ENCODE measurements around the gene IL22. TPM values are rescaled to one million over a fixed set of nuclear protein-coding genes. Genes with fewer than 3 reads are reported as not detected.
A peak's percentile ranks its signal among the peaks of the same experiment; 100 is the strongest.
"Not testable (repeated sequence)": the region's sequence is repeated elsewhere in the genome, so short reads cannot be mapped to it uniquely, and the experiment has no call there.

The IL22 gene
- total RNA-seq, 1 donor from 2014 or later = not detected

- TF ChIP-seq, protein P1, sequence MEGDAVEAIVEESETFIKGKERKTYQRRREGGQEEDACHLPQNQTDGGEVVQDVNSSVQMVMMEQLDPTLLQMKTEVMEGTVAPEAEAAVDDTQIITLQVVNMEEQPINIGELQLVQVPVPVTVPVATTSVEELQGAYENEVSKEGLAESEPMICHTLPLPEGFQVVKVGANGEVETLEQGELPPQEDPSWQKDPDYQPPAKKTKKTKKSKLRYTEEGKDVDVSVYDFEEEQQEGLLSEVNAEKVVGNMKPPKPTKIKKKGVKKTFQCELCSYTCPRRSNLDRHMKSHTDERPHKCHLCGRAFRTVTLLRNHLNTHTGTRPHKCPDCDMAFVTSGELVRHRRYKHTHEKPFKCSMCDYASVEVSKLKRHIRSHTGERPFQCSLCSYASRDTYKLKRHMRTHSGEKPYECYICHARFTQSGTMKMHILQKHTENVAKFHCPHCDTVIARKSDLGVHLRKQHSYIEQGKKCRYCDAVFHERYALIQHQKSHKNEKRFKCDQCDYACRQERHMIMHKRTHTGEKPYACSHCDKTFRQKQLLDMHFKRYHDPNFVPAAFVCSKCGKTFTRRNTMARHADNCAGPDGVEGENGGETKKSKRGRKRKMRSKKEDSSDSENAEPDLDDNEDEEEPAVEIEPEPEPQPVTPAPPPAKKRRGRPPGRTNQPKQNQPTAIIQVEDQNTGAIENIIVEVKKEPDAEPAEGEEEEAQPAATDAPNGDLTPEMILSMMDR (IDR thresholded peaks at IDR 0.05; ENCODE audit: unreplicated experiment) = no peak
- H3K27ac Mint-ChIP-seq = no peak overlapping the region
- peaks cover 21% of the 10 kb centered on the region for H3K27me3 Mint-ChIP-seq (ENCODE audit: low read depth)
- H3K4me3 Mint-ChIP-seq = peak overlapping the region; percentile 46
- DNase-seq (ENCODE audit: low spot score in 2 of 2, unreplicated experiment in 2 of 2) = no peak
- peaks cover 17% of the 10 kb centered on the region for H3K4me1 Mint-ChIP-seq
- peaks cover 7% of the 10 kb centered on the region for H3K9me3 Mint-ChIP-seq
- H3K36me3 Mint-ChIP-seq = no peaks in the 10 kb centered on the region
These were observed 31.1 kb downstream of the IL22 start for GRCh38 chr12:68222326-68222725.

GRCh38 chr12:68221497-68221896 is 31.9 kb downstream of the IL22 start:
- Mint-ChIP-seq H3K4me1 (peaks cover 17% of the 10 kb centered on the region), H3K27ac (no peak overlapping the region), H3K27me3 (ENCODE audit: low read depth) (peaks cover 23% of the 10 kb centered on the region), H3K4me3 (no peak overlapping the region), H3K9me3 (peaks cover 4% of the 10 kb centered on the region), H3K36me3 (no peaks in the 10 kb centered on the region)
- no peak for DNase-seq (ENCODE audit: low spot score in 2 of 2, unreplicated experiment in 2 of 2)
- TF ChIP-seq, protein P1 (IDR thresholded peaks at IDR 0.05; ENCODE audit: unreplicated experiment) = no peak

GRCh38 chr12:68210875-68211274 is 42.5 kb downstream of the IL22 start:
- Mint-ChIP-seq H3K27me3 (ENCODE audit: low read depth) (no peaks in the 10 kb centered on the region), H3K4me3 (no peak overlapping the region)

DNA sequence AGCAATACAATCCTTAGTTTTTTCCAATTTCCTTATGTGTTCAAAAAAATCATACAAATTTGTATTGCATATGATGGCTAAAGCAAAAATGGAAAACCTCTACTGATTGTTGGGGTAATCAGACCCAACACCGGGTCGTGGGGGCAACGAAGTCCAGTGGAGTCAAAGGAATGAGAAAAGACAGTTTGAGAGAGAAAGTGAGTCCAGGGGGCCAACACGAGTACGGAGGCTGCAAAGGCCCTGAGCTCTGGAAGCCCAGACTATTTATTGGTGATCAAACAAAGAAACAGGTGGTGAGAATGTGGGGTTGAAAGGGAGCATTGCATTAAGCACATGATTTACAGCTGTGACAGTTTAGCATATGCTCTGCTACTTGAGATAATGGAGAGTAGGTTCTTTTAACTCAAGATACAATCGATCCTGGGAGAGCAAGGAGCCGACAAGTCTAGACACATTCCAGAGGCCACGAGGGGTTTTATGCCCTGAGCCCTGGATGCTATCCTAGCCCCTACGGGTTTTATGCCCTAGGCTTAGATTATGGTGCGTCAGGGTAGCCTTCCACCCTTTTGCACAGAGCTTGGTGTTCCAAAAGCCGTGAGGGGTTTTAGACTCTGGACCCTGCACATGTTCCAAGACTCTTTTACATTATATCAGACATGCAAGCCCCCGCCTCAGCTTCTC is 44.2 kb downstream of the IL22 start:
- not testable (repeated sequence) for H3K27me3 Mint-ChIP-seq (ENCODE audit: low read depth); DNase-seq (ENCODE audit: low spot score in 2 of 2, unreplicated experiment in 2 of 2); H3K4me3 Mint-ChIP-seq
- peaks cover 41% of the 10 kb centered on the region for H3K4me1 Mint-ChIP-seq
- H3K27ac Mint-ChIP-seq = peak overlapping the region; percentile 18
- peaks cover 32% of the 10 kb centered on the region for H3K9me3 Mint-ChIP-seq
- peaks cover 14% of the 10 kb centered on the region for H3K36me3 Mint-ChIP-seq

More at GRCh38 chr12:68210875-68211274, 42.5 kb downstream of the IL22 start:
- Mint-ChIP-seq H3K36me3 (peaks cover 14% of the 10 kb centered on the region), H3K9me3 (peaks cover 39% of the 10 kb centered on the region), H3K27ac (peak overlapping the region; percentile 43), H3K4me1 (peaks cover 27% of the 10 kb centered on the region)
- DNase-seq (ENCODE audit: low spot score in 2 of 2, unreplicated experiment in 2 of 2) = no peak
- TF ChIP-seq, protein P1 (IDR thresholded peaks at IDR 0.05; ENCODE audit: unreplicated experiment) = no peak

GRCh38 chr12:68207276-68207675 is 46.1 kb downstream of the IL22 start:
- H3K27me3 Mint-ChIP-seq (ENCODE audit: low read depth) = no peaks in the 10 kb centered on the region

DNA sequence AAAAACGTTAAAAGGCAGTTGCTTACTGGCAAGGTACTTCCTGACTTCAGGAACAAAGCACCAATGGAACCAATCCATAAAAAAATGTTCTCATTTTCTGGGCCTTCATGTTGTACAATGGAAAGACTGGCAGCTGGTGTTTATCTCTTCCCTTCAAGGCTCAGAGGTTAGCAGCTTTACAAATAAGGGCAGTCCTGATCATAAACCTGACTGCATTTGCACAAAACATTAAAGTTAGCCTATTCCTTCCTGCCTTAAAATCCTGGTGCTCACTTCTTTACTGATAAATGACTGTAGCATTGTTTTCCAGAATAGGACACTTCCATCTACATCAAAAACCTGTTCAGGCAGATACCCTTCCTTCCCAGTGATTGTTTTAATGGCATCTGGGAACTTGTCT is 47.0 kb downstream of the IL22 start:
- H3K27ac Mint-ChIP-seq = no peak overlapping the region
- H3K4me3 Mint-ChIP-seq = no peak overlapping the region
- peaks cover under 1% of the 10 kb centered on the region for H3K36me3 Mint-ChIP-seq
- peaks cover 55% of the 10 kb centered on the region for H3K4me1 Mint-ChIP-seq
- H3K9me3 Mint-ChIP-seq = peaks cover 9% of the 10 kb centered on the region
- TF ChIP-seq, protein P1 (IDR thresholded peaks at IDR 0.05; ENCODE audit: unreplicated experiment) = no peak
- H3K27me3 Mint-ChIP-seq (ENCODE audit: low read depth) = no peaks in the 10 kb centered on the region
- no peak for DNase-seq (ENCODE audit: low spot score in 2 of 2, unreplicated experiment in 2 of 2)

More at GRCh38 chr12:68207276-68207675, 46.1 kb downstream of the IL22 start:
- DNase-seq (ENCODE audit: low spot score in 2 of 2, unreplicated experiment in 2 of 2) = no peak
- H3K27ac Mint-ChIP-seq = no peak overlapping the region
- peaks cover 51% of the 10 kb centered on the region for H3K4me1 Mint-ChIP-seq
- TF ChIP-seq, protein P1 (IDR thresholded peaks at IDR 0.05; ENCODE audit: unreplicated experiment) = no peak
- H3K4me3 Mint-ChIP-seq = no peak overlapping the region
- peaks cover 17% of the 10 kb centered on the region for H3K9me3 Mint-ChIP-seq
- peaks cover 9% of the 10 kb centered on the region for H3K36me3 Mint-ChIP-seq

All from mesothelial cell of epicardium (in vitro differentiated cells).